PFSK-1 (cell line): ENCODE results near the gene SMTNL2. TPM values are rescaled to one million over a fixed set of nuclear protein-coding genes. Genes with fewer than 3 reads are reported as not detected.

Experiments used
- FOXP2 ChIP-seq: optimal IDR thresholded peaks from 2 replicates; pipeline ENCODE3; 2011; ENCODE audit warnings: borderline replicate concordance, control low read depth, inconsistent platforms; ENCODE audit not compliant: insufficient read depth; ENCODE audit errors: extremely low read length, extremely low read depth
- POLR2AphosphoS5 ChIP-seq: IDR thresholded peaks from 2 replicates; pipeline ENCODE4 v1.6.1; 2012; ENCODE audit warnings: low read depth, mild to moderate bottlenecking, control low read depth, low read length, moderate library complexity
- REST ChIP-seq, 2 experiments: IDR thresholded peaks; 2 replicates each; pipeline versions ENCODE4 v1.6.1 to v1.8.0; 2011 to 2012; ENCODE audit warnings: low read depth in 2 of 2, low read length in 2 of 2, control low read depth in 1 of 2, inconsistent platforms in 1 of 2, mild to moderate bottlenecking in 1 of 2, moderate library complexity in 1 of 2; ENCODE audit not compliant: insufficient read depth in 1 of 2
- SIN3A ChIP-seq: IDR thresholded peaks from 2 replicates; pipeline ENCODE4 v1.6.1; 2012; ENCODE audit warnings: mild to moderate bottlenecking, low read length, moderate library complexity, borderline replicate concordance; ENCODE audit not compliant: insufficient read depth
- TAF1 ChIP-seq: IDR thresholded peaks from 2 replicates; pipeline ENCODE4 v1.6.1; 2012; ENCODE audit warnings: low read length, control low read depth, borderline replicate concordance; ENCODE audit not compliant: insufficient read depth
- polyA plus RNA-seq: library from polyadenylated mRNA; unstranded; fragments of >200 nt; gene quantifications from one replicate; pipeline ENCODE4 v1.2.1, GENCODE V29; 2012; ENCODE audit warnings: low read depth, missing spikeins; ENCODE audit not compliant: insufficient read length

Gene SMTNL2
- 1.0 TPM for polyA plus RNA-seq

GRCh38 chr17:4584101-4584916 is at the start of gene SMTNL2:
SMTNL2 (plus strand) TSS chr17:4584529; CDS start chr17:4584606, 77 bp downstream.
- TF ChIP-seq POLR2AphosphoS5 (no peak), REST (IDR thresholded peaks at IDR 0.05; ENCODE audit: insufficient read depth in 1 of 2, low read depth in 2 of 2, low read length in 2 of 2) (no peak), FOXP2 (no peak), SIN3A (no peak), TAF1 (no peak)

DNA sequence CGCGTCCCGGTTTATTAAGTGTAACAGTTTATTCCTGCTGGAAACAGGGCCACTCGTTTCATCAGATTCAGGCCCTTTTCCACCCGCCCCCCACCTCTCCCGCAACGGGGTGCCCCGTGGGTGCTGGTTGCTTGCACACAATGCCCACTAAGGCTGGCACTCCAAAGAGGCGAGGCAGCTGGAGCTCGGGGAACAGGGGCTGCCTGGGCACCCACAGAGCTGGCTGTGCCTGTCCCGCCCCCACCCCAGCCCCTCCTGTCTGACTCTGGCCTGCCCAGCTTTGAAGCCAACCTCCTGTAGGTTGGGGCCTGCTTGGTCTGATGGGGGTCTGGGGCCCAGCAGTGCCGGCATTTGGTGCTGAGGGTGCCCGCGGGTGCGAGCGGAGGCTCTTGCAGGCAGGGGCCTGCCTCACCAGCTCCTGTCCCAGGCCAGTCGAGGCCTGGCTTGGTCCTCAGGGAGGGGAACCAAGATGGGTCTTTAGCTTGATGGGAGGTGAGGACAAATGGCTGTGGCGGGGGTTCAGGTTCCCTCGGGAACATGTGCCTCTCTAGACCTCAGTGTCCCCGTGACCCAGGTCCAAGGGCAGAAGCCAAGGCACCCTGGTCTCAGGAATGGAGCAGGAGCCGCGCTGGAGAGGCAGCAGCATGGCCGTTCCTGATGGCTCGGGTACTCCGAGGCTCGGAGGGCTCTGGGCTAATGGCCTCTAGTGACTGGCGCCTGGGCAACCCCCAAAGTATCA is 49.2 kb upstream of the SMTNL2 start:
- TF ChIP-seq FOXP2 (no peak), TAF1 (no peak), SIN3A (no peak), POLR2AphosphoS5 (no peak; the same call in 1 of the 2 replicates), REST (IDR thresholded peaks at IDR 0.05; ENCODE audit: insufficient read depth in 1 of 2, low read depth in 2 of 2, low read length in 2 of 2) (no peak)

- no peak for TF ChIP-seq FOXP2
- no peak for TF ChIP-seq SIN3A
- peak; percentile 2; the same call in 1 of the 2 replicates for TF ChIP-seq POLR2AphosphoS5
- no peak for TF ChIP-seq TAF1
- TF ChIP-seq REST (IDR thresholded peaks at IDR 0.05; ENCODE audit: insufficient read depth in 1 of 2, low read depth in 2 of 2, low read length in 2 of 2) = no peak
These were observed 48.6 kb upstream of the SMTNL2 start for GRCh38 chr17:4535667-4536258.

DNA sequence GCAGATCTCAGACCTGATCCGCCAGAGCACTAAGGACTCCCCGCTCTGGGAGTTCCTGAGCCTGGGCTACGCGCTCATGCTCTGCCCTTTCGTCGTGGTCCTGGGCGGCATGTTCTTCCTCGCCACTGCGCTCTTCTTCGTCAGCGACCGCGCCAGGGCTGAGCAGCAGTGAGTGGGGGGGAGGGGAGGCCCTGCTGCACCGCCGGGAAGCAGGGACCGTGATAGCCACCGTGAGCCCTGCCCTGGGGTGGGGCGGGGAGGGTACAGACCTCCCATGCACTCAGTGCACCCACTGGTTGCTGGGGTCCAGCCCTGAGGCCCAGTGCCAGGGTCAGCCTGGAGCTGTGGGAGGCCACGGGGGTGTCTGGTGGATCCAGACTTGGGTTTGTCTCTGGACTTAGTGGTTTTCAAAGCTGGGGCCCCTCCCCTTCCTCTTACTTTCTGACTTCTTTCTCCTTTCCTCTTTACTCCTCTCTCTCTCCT is 48.0 kb upstream of the SMTNL2 start:
- peak; percentile 52 for TF ChIP-seq POLR2AphosphoS5
- no peak for TF ChIP-seq SIN3A

GRCh38 chr17:4536742-4537411 is 47.5 kb upstream of the SMTNL2 start:
- no peak for TF ChIP-seq FOXP2
- TF ChIP-seq TAF1 = no peak
- no peak; the same call in 1 of the 2 replicates for TF ChIP-seq POLR2AphosphoS5
- no peak for TF ChIP-seq REST (IDR thresholded peaks at IDR 0.05; ENCODE audit: insufficient read depth in 1 of 2, low read depth in 2 of 2, low read length in 2 of 2)
- no peak for TF ChIP-seq SIN3A
